ENCODE measurements around the gene GATA5. TPM values are rescaled to one million over a fixed set of nuclear protein-coding genes. Genes with fewer than 3 reads are reported as not detected.

GATA5 gene
- total RNA-seq, 1 donor from 2014 or later = not detected

DNA sequence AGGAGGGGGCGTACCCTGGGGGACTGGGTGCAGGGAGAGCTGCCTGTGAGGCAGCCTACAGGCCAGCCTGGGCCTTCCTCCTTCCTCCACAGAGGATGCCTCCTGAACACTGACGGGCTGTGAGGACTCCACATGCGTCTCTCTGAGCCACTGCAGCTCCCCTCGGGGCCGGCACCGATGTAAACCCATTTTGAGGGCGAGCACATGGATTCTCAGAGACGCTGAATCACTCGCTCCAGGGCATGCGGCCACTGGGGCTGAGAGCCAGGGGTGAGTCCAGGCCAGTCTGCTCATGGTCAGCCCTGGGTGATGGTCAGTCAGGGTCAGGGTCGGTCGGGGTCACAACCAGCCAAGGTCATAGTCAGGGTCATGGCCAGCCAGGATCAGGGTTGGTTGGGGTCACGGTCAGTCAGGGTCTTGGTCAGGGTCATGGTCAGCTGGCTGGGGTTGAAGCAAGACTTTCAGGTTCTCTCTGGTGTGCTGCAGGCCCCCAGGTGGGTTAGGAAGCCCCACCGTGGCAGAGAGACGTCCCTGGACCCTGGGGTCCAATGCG is 33.7 kb downstream of the GATA5 start:
- Mint-ChIP-seq H3K4me1 (ENCODE audit: unreplicated experiment) (no peaks in the 10 kb centered on the region), H3K4me3 (ENCODE audit: unreplicated experiment) (no peak overlapping the region), H3K9me3 (ENCODE audit: unreplicated experiment) (no peaks in the 10 kb centered on the region), H3K36me3 (ENCODE audit: unreplicated experiment) (no peaks in the 10 kb centered on the region), H3K27me3 (ENCODE audit: unreplicated experiment) (peaks cover 13% of the 10 kb centered on the region), H3K27ac (ENCODE audit: unreplicated experiment) (no peak overlapping the region)
- no peak for DNase-seq (ENCODE audit: extremely low spot score, unreplicated experiment)
- TF ChIP-seq, protein P1, sequence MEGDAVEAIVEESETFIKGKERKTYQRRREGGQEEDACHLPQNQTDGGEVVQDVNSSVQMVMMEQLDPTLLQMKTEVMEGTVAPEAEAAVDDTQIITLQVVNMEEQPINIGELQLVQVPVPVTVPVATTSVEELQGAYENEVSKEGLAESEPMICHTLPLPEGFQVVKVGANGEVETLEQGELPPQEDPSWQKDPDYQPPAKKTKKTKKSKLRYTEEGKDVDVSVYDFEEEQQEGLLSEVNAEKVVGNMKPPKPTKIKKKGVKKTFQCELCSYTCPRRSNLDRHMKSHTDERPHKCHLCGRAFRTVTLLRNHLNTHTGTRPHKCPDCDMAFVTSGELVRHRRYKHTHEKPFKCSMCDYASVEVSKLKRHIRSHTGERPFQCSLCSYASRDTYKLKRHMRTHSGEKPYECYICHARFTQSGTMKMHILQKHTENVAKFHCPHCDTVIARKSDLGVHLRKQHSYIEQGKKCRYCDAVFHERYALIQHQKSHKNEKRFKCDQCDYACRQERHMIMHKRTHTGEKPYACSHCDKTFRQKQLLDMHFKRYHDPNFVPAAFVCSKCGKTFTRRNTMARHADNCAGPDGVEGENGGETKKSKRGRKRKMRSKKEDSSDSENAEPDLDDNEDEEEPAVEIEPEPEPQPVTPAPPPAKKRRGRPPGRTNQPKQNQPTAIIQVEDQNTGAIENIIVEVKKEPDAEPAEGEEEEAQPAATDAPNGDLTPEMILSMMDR (IDR thresholded peaks at IDR 0.05) = no peak

DNA sequence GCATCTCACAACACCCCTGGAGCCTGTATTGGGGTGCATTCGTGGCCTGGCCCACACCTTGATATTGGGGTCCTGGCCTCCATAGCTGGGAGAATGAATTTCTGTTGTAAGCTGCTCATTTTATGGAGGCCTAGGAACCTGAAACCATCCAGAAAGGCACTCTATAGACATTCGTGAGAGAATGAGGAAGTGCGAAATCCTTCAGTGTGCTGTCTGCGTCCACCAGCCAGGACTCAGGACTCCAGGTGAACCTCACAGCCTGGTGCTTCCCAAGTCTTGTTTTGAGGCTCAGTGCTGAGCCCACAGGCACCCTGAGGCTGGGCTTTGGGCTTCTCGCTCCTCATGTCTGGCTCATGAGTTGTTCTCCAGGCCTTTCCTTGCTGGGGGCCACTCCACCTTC is 36.6 kb downstream of the GATA5 start:
- no peaks in the 10 kb centered on the region for H3K4me1 Mint-ChIP-seq (ENCODE audit: unreplicated experiment)
- H3K4me3 Mint-ChIP-seq (ENCODE audit: unreplicated experiment) = no peak overlapping the region
- H3K9me3 Mint-ChIP-seq (ENCODE audit: unreplicated experiment) = no peaks in the 10 kb centered on the region
- DNase-seq (ENCODE audit: extremely low spot score, unreplicated experiment) = no peak
- no peak overlapping the region for H3K27ac Mint-ChIP-seq (ENCODE audit: unreplicated experiment)
- H3K36me3 Mint-ChIP-seq (ENCODE audit: unreplicated experiment) = no peaks in the 10 kb centered on the region
- TF ChIP-seq, protein P1 (IDR thresholded peaks at IDR 0.05) = no peak
- peaks cover 25% of the 10 kb centered on the region for H3K27me3 Mint-ChIP-seq (ENCODE audit: unreplicated experiment)

DNA sequence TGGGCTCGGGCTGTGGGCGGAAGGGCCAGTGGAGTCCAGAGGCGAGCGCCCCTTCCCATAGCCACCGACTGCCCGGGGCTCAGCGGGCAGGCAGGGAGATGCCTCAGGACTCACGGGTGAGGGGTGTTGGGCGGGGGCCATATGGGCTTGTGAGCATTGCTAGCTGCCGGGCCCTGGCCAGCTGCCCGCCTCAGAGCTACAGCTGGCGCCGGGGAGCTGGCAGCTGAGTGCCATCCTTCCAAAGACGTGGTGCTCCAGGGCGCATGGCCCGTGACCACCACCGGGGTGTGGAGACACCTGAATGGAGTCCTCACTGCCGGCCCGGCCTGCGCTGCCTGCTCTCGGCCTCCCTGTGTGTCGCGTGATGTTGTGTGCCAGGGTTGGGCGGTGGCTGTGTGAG is 37.9 kb downstream of the GATA5 start:
- no peaks in the 10 kb centered on the region for H3K36me3 Mint-ChIP-seq (ENCODE audit: unreplicated experiment)
- H3K9me3 Mint-ChIP-seq (ENCODE audit: unreplicated experiment) = no peaks in the 10 kb centered on the region
- no peak overlapping the region for H3K4me3 Mint-ChIP-seq (ENCODE audit: unreplicated experiment)
- peaks cover 29% of the 10 kb centered on the region for H3K27me3 Mint-ChIP-seq (ENCODE audit: unreplicated experiment)
- TF ChIP-seq, protein P1 (IDR thresholded peaks at IDR 0.05) = no peak
- no peak overlapping the region for H3K27ac Mint-ChIP-seq (ENCODE audit: unreplicated experiment)
- H3K4me1 Mint-ChIP-seq (ENCODE audit: unreplicated experiment) = no peaks in the 10 kb centered on the region
- no peak for DNase-seq (ENCODE audit: extremely low spot score, unreplicated experiment)

DNA sequence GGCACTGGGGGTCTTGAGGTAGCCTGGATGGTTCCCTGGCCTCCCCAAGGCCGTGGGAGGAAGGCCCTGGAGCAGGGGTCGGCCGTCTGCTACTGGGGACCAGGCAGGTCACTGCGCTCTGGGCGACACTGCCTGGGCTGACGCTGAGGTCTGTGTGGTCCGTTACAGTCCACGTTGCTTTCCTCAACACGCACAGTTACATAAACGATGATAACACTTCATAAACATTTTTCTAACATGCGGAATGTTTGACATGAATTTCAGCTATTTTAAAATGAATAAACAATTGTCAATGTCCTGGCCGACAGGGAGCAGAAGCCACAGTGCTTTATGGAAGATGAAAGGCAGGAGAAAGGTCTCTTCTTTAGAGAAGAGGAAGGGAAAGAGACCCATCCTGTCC is 38.3 kb downstream of the GATA5 start:
- peaks cover 27% of the 10 kb centered on the region for H3K27me3 Mint-ChIP-seq (ENCODE audit: unreplicated experiment)
- H3K9me3 Mint-ChIP-seq (ENCODE audit: unreplicated experiment) = no peaks in the 10 kb centered on the region
- H3K36me3 Mint-ChIP-seq (ENCODE audit: unreplicated experiment) = no peaks in the 10 kb centered on the region
- no peak overlapping the region for H3K4me3 Mint-ChIP-seq (ENCODE audit: unreplicated experiment)
- TF ChIP-seq, protein P1 (IDR thresholded peaks at IDR 0.05) = no peak
- no peaks in the 10 kb centered on the region for H3K4me1 Mint-ChIP-seq (ENCODE audit: unreplicated experiment)
- no peak for DNase-seq (ENCODE audit: extremely low spot score, unreplicated experiment)
- no peak overlapping the region for H3K27ac Mint-ChIP-seq (ENCODE audit: unreplicated experiment)

DNA sequence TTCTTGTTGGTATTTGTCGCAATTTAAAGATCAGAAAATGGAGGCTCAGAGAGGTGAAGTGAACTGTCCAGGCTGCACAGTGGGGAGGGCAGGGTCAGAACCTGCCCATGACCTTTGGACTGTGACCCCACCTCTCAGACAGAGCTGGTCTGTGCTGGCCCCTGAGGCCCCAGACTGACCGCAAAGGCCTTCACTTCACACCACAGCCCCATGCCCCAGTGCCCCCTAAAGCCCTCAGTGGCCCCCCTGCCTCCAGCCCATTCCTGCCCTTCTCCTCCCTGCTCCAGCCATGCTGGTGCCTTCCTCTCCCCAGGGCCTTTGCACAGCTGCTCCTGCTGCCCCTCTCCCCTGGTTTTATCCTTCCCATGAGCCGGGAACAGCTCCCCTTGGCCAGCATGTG is 39.1 kb downstream of the GATA5 start:
- Mint-ChIP-seq H3K36me3 (ENCODE audit: unreplicated experiment) (no peaks in the 10 kb centered on the region), H3K4me3 (ENCODE audit: unreplicated experiment) (no peak overlapping the region)

More for the DNA sequence above, 39.1 kb downstream of the GATA5 start:
- Mint-ChIP-seq H3K4me1 (ENCODE audit: unreplicated experiment) (no peaks in the 10 kb centered on the region), H3K9me3 (ENCODE audit: unreplicated experiment) (no peaks in the 10 kb centered on the region), H3K27me3 (ENCODE audit: unreplicated experiment) (peaks cover 27% of the 10 kb centered on the region), H3K27ac (ENCODE audit: unreplicated experiment) (no peak overlapping the region)
- no peak for DNase-seq (ENCODE audit: extremely low spot score, unreplicated experiment)
- TF ChIP-seq, protein P1 (IDR thresholded peaks at IDR 0.05) = no peak

All from osteocyte (in vitro differentiated cells).